GM12878 (cell line): ENCODE results near the gene GPR78. TPM values are rescaled to one million over a fixed set of nuclear protein-coding genes. Genes with fewer than 3 reads are reported as not detected.

Experiments used
- ATAC-seq: fragments of 200-7000 bp; cut with Tn5 transposase; 3 replicates; pipeline ENCODE4 v1.9.1; 2020; ENCODE audit warnings: mild to moderate bottlenecking, moderate library complexity
- BruUV-seq: library from RNA; stranded (reverse); fragments of 400-500 nt; replicated peaks from 2 replicates; lab custom pipeline; 2021; lab: Mats Ljungman, UMichigan
- CTCF ChIA-PET: fragments of 300-600 bp; sonication (Branson Sonifier 250); formaldehyde crosslinking; extraction: SDS; loops from one replicate; lab custom pipeline; 2021; ENCODE audit warnings: inconsistent platforms; lab: Yijun Ruan, JAX
- POLR2A ChIA-PET: fragments of 350-600 bp; formaldehyde crosslinking; extraction: SDS; loops from one replicate; lab custom pipeline; 2021; ENCODE audit warnings: inconsistent platforms; lab: Charles Lee
- RAD21 ChIA-PET: fragments of 300-600 bp; sonication (Branson Sonifier 250); formaldehyde crosslinking; loops from one replicate; lab custom pipeline; 2023; ENCODE audit warnings: antibody characterized with exemption; ENCODE audit not compliant: unreplicated experiment; lab: Charles Lee
- SMC1A ChIA-PET: fragments of 300-600 bp; sonication (Branson Sonifier 250); formaldehyde crosslinking; loops from one replicate; lab custom pipeline; 2023; ENCODE audit not compliant: unreplicated experiment, uncharacterized antibody; lab: Charles Lee
- DNase-seq: peaks from one replicate; pipeline ENCODE4 v3.0.0-alpha.2; 2011; ENCODE audit warnings: low read depth, low spot score
- FAIRE-seq: peaks from 3 replicates; lab custom pipeline; 2011; peaks lifted over from hg19 to GRCh38; lab: Jason Lieb, UNC
- H2AFZ ChIP-seq: 2 replicates; pipeline ENCODE4 v1.6.0; 2011; ENCODE audit warnings: low read depth, low read length, control low read depth; ENCODE audit not compliant: control insufficient read depth
- H3K27ac ChIP-seq: 2 replicates; pipeline ENCODE4 v1.5.1; 2011; ENCODE audit warnings: control low read depth; ENCODE audit not compliant: control insufficient read depth, insufficient read depth
- H3K27me3 ChIP-seq, 2 experiments: replicated peaks in 1 of 2; 2 replicates each; pipeline versions ENCODE4 v1.6.0 to v1.6.1; 2011; ENCODE audit warnings: low read length in 1 of 2; ENCODE audit not compliant: control insufficient read depth in 2 of 2, insufficient read depth in 2 of 2
- H3K36me3 ChIP-seq, 2 experiments: 2 replicates each; pipeline ENCODE4 v1.5.1; 2011; ENCODE audit warnings: low read length in 1 of 2; ENCODE audit not compliant: control insufficient read depth in 2 of 2, insufficient read depth in 2 of 2
- H3K4me1 ChIP-seq: 2 replicates; pipeline ENCODE4 v1.6.1; 2011; ENCODE audit warnings: mild to moderate bottlenecking, low read length, moderate library complexity, mixed read lengths; ENCODE audit not compliant: control insufficient read depth, insufficient read depth
- H3K4me2 ChIP-seq: 2 replicates; pipeline ENCODE4 v1.6.0; 2011; ENCODE audit warnings: control low read depth; ENCODE audit not compliant: control insufficient read depth, insufficient read depth
- H3K4me3 ChIP-seq: fragments of 200-600 bp; sonication (generic); 2 replicates; pipeline ENCODE4 v1.5.1; 2016
- H3K79me2 ChIP-seq: 2 replicates; pipeline ENCODE4 v1.6.0; 2011; ENCODE audit warnings: low read length; ENCODE audit not compliant: control insufficient read depth, insufficient read depth
- H3K9ac ChIP-seq: 2 replicates; pipeline ENCODE4 v1.8.0; 2011; ENCODE audit warnings: low read length, control low read depth, mixed read lengths; ENCODE audit not compliant: control insufficient read depth, insufficient read depth
- H3K9me3 ChIP-seq: replicated peaks from 3 replicates; pipeline ENCODE4 v1.5.1; 2011; ENCODE audit warnings: mild to moderate bottlenecking, low read length; ENCODE audit not compliant: control insufficient read depth, insufficient read depth
- H4K20me1 ChIP-seq: 2 replicates; pipeline ENCODE4 v1.6.0; 2011; ENCODE audit not compliant: control insufficient read depth, insufficient read depth
- BMI1 ChIP-seq: fragments of 450-650 bp; IDR thresholded peaks from 2 replicates; pipeline ENCODE4 v1.6.1; 2016; ENCODE audit warnings: mild to moderate bottlenecking, moderate library complexity, borderline replicate concordance
- BRCA1 ChIP-seq: IDR thresholded peaks from 2 replicates; pipeline ENCODE4 v1.6.1; 2011; ENCODE audit warnings: low read depth, low read length, improper control_type of control experiment
- FOXM1 ChIP-seq: IDR thresholded peaks from 2 replicates; pipeline ENCODE4 v1.6.1; 2012; ENCODE audit warnings: low read depth, mild to moderate bottlenecking, inconsistent platforms, low read length, moderate library complexity
- IRF4 ChIP-seq: IDR thresholded peaks from 2 replicates; pipeline ENCODE4 v1.6.1; 2011; ENCODE audit warnings: low read depth, low read length
- JUNB ChIP-seq: IDR thresholded peaks from 2 replicates; pipeline ENCODE4 v1.6.1; 2016; ENCODE audit warnings: antibody characterized with exemption, mild to moderate bottlenecking
- NFXL1 ChIP-seq: fragments of 450-650 bp; IDR thresholded peaks from 2 replicates; pipeline ENCODE4 v1.6.1; 2017; ENCODE audit warnings: antibody characterized with exemption, mild to moderate bottlenecking, borderline replicate concordance
- PML ChIP-seq: IDR thresholded peaks from 2 replicates; pipeline ENCODE4 v1.6.1; 2012; ENCODE audit warnings: low read length, inconsistent platforms
- RCOR1 ChIP-seq: conservative IDR thresholded peaks from 2 replicates; pipeline ENCODE4 v1.6.1; 2012; ENCODE audit warnings: low read depth, low read length, improper control_type of control experiment
- RELA ChIP-seq: fragments of 450-650 bp; IDR thresholded peaks from 2 replicates; pipeline ENCODE4 v1.8.0; 2014; ENCODE audit warnings: borderline replicate concordance; ENCODE audit not compliant: partially characterized antibody
- SMAD5 ChIP-seq: IDR thresholded peaks from 2 replicates; pipeline ENCODE4 v1.6.1; 2016; ENCODE audit warnings: antibody characterized with exemption, low read depth
- SPI1 ChIP-seq: IDR thresholded peaks from 2 replicates; pipeline ENCODE4 v1.6.1; 2011; ENCODE audit warnings: low read depth, mild to moderate bottlenecking, low read length, moderate library complexity, borderline replicate concordance; ENCODE audit not compliant: insufficient read depth
- TCF12 ChIP-seq: IDR thresholded peaks from 2 replicates; pipeline ENCODE4 v1.6.1; 2011; ENCODE audit warnings: low read depth, mild to moderate bottlenecking, low read length
- ZZZ3 ChIP-seq: IDR thresholded peaks from 2 replicates; pipeline ENCODE4 v1.6.1; 2011; ENCODE audit warnings: low read depth; ENCODE audit not compliant: control insufficient read depth, insufficient read length
- WGBS: methylation state at CpG from one replicate; pipeline ENCODE4 v1.1.6; 2016; ENCODE audit warnings: low lambda C conversion rate; ENCODE audit not compliant: insufficient replicate concordance, insufficient coverage; ENCODE audit errors: missing lambda C conversion rate; 5-methylcytosine and 5-hydroxymethylcytosine counted together
- in situ Hi-C: fragments of 300-500 bp; cut with MboI; formaldehyde crosslinking; loops from 9 replicates; pipeline ENCODE4 v1.14.3; 2018; ENCODE audit warnings: mixed read lengths
- intact Hi-C: fragments of 100-400 bp; cut with micrococcal nuclease; formaldehyde crosslinking; loops from one replicate; pipeline ENCODE4 v1.14.2; 2022; ENCODE audit not compliant: unreplicated experiment
- polyA plus RNA-seq, 11 experiments: library from polyadenylated mRNA; depleted of rRNA in 4 of 11; unstranded in 6 of 11; stranded (reverse) in 5 of 11; fragments of >200 nt; fragmentation: Nextera tagmentation in 4 of 11; fragmentation: Illumina TruSeq in 1 of 11; extraction: Ambion mirVana in 4 of 11; extraction: Trizol in 1 of 11; gene quantifications; 1 replicate in 1 of 11; 2 replicates in 10 of 11; pipeline versions ENCODE4 v1.2.1 to v1.2.3, GENCODE V29; 2011 to 2016; ENCODE audit warnings: inconsistent platforms in 2 of 11, missing spikeins in 2 of 11, low read depth in 1 of 11
- total RNA-seq, 4 experiments: library from RNA; depleted of rRNA in 3 of 4; stranded (reverse); fragments of >200 nt in 3 of 4; fragmentation: Illumina TruSeq in 1 of 4; extraction: Trizol in 1 of 4; gene quantifications; 2 replicates each; pipeline versions ENCODE4 v1.2.1 to v1.2.3, GENCODE V29; 2013 to 2021
- TF ChIP-seq, protein P1 (sequence below): fragments of 450-650 bp; IDR thresholded peaks from 2 replicates; pipeline ENCODE4 v1.6.1; 2017; ENCODE audit warnings: borderline replicate concordance
- TF ChIP-seq, protein P2 (sequence below): fragments of 150-350 bp; IDR thresholded peaks from 2 replicates; pipeline ENCODE4 v1.6.1; 2014; ENCODE audit warnings: mild to moderate bottlenecking, low read depth, low read length
- TF ChIP-seq, protein P3 (sequence below), 3 experiments: IDR thresholded peaks in 2 of 3; conservative IDR thresholded peaks in 1 of 3; 2 replicates each; pipeline ENCODE4 v1.5.1; 2011; ENCODE audit warnings: low read depth in 3 of 3, low read length in 3 of 3, mild to moderate bottlenecking in 3 of 3, control low read depth in 2 of 3, moderate library complexity in 2 of 3, inconsistent platforms in 1 of 3, mixed read lengths in 1 of 3; ENCODE audit not compliant: control insufficient read depth in 2 of 3, insufficient read depth in 1 of 3; ENCODE audit errors: extremely low read depth in 1 of 3
- TF ChIP-seq, protein P4 (sequence below): IDR thresholded peaks from 2 replicates; pipeline ENCODE4 v1.6.1; 2012; ENCODE audit warnings: low read depth, low read length, improper control_type of control experiment
- TF ChIP-seq, protein P5 (sequence below): fragments of 450-650 bp; IDR thresholded peaks from 2 replicates; pipeline ENCODE4 v1.6.1; 2017; ENCODE audit warnings: mild to moderate bottlenecking, low read depth, inconsistent platforms; ENCODE audit not compliant: poor library complexity, severe bottlenecking

Gene GPR78
- total and polyA plus RNA-seq, 10 of the 15 experiments (the other 5 are each of a cell fraction or from before 2014, with no cell fraction given), result 0.03 TPM; not detected in 9

DNA sequence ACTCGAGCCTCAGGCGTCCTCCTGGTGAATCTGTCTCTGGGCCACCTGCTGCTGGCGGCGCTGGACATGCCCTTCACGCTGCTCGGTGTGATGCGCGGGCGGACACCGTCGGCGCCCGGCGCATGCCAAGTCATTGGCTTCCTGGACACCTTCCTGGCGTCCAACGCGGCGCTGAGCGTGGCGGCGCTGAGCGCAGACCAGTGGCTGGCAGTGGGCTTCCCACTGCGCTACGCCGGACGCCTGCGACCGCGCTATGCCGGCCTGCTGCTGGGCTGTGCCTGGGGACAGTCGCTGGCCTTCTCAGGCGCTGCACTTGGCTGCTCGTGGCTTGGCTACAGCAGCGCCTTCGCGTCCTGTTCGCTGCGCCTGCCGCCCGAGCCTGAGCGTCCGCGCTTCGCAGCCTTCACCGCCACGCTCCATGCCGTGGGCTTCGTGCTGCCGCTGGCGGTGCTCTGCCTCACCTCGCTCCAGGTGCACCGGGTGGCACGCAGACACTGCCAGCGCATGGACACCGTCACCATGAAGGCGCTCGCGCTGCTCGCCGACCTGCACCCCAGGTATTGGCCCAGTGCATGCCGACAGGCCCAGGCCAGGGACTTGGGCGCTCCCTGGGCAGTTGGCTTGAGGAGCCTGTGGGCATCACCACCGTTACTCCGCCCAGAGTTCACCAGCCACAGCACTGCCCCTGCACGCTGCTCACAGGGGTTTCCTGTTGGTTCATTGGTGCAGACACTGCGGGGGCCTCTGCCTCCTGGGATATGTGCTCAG is 1.1 kb downstream of the GPR78 start:
- DNase-seq, result no peak
- CTCF ChIA-PET, result no interaction called here
- H3K4me2 ChIP-seq, result no peak overlapping the region
- TF ChIP-seq BRCA1 (no peak), RELA (no peak), RCOR1 (no peak), FOXM1 (no peak), SMAD5 (no peak), SPI1 (no peak), PML (no peak), NFXL1 (no peak), JUNB (no peak), TCF12 (no peak), ZZZ3 (no peak), BMI1 (no peak), IRF4 (no peak)
- TF ChIP-seq, protein P1, sequence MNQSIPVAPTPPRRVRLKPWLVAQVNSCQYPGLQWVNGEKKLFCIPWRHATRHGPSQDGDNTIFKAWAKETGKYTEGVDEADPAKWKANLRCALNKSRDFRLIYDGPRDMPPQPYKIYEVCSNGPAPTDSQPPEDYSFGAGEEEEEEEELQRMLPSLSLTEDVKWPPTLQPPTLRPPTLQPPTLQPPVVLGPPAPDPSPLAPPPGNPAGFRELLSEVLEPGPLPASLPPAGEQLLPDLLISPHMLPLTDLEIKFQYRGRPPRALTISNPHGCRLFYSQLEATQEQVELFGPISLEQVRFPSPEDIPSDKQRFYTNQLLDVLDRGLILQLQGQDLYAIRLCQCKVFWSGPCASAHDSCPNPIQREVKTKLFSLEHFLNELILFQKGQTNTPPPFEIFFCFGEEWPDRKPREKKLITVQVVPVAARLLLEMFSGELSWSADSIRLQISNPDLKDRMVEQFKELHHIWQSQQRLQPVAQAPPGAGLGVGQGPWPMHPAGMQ, result no peak
- TF ChIP-seq, protein P2, sequence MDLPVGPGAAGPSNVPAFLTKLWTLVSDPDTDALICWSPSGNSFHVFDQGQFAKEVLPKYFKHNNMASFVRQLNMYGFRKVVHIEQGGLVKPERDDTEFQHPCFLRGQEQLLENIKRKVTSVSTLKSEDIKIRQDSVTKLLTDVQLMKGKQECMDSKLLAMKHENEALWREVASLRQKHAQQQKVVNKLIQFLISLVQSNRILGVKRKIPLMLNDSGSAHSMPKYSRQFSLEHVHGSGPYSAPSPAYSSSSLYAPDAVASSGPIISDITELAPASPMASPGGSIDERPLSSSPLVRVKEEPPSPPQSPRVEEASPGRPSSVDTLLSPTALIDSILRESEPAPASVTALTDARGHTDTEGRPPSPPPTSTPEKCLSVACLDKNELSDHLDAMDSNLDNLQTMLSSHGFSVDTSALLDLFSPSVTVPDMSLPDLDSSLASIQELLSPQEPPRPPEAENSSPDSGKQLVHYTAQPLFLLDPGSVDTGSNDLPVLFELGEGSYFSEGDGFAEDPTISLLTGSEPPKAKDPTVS, result no peak
- TF ChIP-seq, protein P3, sequence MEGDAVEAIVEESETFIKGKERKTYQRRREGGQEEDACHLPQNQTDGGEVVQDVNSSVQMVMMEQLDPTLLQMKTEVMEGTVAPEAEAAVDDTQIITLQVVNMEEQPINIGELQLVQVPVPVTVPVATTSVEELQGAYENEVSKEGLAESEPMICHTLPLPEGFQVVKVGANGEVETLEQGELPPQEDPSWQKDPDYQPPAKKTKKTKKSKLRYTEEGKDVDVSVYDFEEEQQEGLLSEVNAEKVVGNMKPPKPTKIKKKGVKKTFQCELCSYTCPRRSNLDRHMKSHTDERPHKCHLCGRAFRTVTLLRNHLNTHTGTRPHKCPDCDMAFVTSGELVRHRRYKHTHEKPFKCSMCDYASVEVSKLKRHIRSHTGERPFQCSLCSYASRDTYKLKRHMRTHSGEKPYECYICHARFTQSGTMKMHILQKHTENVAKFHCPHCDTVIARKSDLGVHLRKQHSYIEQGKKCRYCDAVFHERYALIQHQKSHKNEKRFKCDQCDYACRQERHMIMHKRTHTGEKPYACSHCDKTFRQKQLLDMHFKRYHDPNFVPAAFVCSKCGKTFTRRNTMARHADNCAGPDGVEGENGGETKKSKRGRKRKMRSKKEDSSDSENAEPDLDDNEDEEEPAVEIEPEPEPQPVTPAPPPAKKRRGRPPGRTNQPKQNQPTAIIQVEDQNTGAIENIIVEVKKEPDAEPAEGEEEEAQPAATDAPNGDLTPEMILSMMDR (IDR thresholded peaks at IDR 0.05 in 2 of 3, conservative IDR thresholded peaks at IDR 0.05 in 1 of 3; ENCODE audit: control insufficient read depth in 2 of 3, extremely low read depth in 1 of 3, insufficient read depth in 1 of 3, low read depth in 3 of 3, low read length in 3 of 3), result no peak
- TF ChIP-seq, protein P4, sequence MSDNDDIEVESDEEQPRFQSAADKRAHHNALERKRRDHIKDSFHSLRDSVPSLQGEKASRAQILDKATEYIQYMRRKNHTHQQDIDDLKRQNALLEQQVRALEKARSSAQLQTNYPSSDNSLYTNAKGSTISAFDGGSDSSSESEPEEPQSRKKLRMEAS, result no peak
- TF ChIP-seq, protein P5, sequence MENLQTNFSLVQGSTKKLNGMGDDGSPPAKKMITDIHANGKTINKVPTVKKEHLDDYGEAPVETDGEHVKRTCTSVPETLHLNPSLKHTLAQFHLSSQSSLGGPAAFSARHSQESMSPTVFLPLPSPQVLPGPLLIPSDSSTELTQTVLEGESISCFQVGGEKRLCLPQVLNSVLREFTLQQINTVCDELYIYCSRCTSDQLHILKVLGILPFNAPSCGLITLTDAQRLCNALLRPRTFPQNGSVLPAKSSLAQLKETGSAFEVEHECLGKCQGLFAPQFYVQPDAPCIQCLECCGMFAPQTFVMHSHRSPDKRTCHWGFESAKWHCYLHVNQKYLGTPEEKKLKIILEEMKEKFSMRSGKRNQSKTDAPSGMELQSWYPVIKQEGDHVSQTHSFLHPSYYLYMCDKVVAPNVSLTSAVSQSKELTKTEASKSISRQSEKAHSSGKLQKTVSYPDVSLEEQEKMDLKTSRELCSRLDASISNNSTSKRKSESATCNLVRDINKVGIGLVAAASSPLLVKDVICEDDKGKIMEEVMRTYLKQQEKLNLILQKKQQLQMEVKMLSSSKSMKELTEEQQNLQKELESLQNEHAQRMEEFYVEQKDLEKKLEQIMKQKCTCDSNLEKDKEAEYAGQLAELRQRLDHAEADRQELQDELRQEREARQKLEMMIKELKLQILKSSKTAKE, result no peak

More for the DNA sequence above, 1.1 kb downstream of the GPR78 start:
- 75% methylated on average over 55 of the region's 66 CpGs for WGBS
- H3K4me1 ChIP-seq, result no peaks in the 10 kb centered on the region
- no peak overlapping the region for H3K4me3 ChIP-seq
- no peaks in the 10 kb centered on the region for H3K36me3 ChIP-seq
- in situ Hi-C loops (no loop called here), intact Hi-C loops (no loop called here)
- no peaks in the 10 kb centered on the region for H3K9me3 ChIP-seq
- ChIA-PET SMC1A (no interaction called here), RAD21 (no interaction called here), POLR2A (no interaction called here)
- H4K20me1 ChIP-seq, result no peaks in the 10 kb centered on the region
- H3K9ac ChIP-seq, result no peak overlapping the region
- H3K27me3 ChIP-seq, result no peaks in the 10 kb centered on the region
- H2AFZ ChIP-seq, result no peak overlapping the region
- H3K79me2 ChIP-seq, result no peaks in the 10 kb centered on the region
- H3K27ac ChIP-seq, result no peak overlapping the region
- no peak for ATAC-seq
- FAIRE-seq, result no peak
- BruUV-seq, result no TSS peak
